ENCODE data around the gene NDUFV3.

DNA sequence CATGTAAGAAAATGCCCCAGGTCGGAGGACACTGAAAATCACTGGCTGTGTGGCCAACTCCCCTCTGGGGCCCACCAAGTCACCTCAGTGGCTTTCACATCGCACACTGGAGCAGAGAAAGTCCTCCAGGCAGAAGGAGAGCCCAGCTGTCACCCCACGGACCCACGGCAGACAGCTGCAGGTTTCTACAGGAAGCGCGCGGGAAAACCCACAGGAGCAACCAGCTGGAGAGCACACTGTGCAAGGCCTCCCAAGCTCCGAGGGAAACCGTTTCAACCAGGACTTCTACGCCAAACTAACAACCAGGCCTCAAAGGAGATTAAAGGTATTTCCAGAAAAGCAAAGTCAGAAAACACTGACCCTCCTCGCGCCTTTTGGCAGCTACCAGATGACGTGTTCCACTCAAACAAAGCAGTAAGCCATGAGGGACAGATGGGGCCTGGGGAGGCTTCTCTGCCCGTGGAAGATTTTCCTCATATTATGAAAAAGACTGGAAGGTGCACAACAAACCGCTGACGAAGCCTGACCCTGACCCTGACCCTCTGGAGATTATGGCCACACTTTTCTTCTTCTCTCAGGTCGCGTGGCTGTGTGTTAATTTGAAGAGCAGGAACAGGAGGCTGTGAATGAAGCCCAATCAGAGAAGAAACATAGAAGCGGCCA, 34.8 kb upstream of the NDUFV3 start:
- TF ChIP-seq, protein P1, sequence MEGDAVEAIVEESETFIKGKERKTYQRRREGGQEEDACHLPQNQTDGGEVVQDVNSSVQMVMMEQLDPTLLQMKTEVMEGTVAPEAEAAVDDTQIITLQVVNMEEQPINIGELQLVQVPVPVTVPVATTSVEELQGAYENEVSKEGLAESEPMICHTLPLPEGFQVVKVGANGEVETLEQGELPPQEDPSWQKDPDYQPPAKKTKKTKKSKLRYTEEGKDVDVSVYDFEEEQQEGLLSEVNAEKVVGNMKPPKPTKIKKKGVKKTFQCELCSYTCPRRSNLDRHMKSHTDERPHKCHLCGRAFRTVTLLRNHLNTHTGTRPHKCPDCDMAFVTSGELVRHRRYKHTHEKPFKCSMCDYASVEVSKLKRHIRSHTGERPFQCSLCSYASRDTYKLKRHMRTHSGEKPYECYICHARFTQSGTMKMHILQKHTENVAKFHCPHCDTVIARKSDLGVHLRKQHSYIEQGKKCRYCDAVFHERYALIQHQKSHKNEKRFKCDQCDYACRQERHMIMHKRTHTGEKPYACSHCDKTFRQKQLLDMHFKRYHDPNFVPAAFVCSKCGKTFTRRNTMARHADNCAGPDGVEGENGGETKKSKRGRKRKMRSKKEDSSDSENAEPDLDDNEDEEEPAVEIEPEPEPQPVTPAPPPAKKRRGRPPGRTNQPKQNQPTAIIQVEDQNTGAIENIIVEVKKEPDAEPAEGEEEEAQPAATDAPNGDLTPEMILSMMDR (conservative IDR thresholded peaks at IDR 0.05; ENCODE audit: low read length), result no peak
- no peak for TF ChIP-seq EZH2phosphoT487 (IDR thresholded peaks at IDR 0.05; ENCODE audit: borderline replicate concordance, low read depth, low read length)
